Hepatocyte (in vitro differentiated cells): ENCODE data around the gene GPAT2. TPM values are rescaled to one million over a fixed set of nuclear protein-coding genes. Genes with fewer than 3 reads are reported as not detected.

Source experiments
- polyA plus RNA-seq: library from polyadenylated mRNA; unstranded; fragments of >200 nt; fragmentation: Nextera tagmentation; extraction: Ambion mirVana; gene quantifications from 2 replicates; pipeline ENCODE4 v1.2.1, GENCODE V29; 2016
- small RNA-seq: library from RNA; depleted of rRNA; stranded (forward); fragments of <200 nt; gene quantifications from one replicate; pipeline ENCODE3, GENCODE V24; 2014
- total RNA-seq: library from RNA; depleted of rRNA; stranded (reverse); fragments of >200 nt; gene quantifications from 2 replicates; pipeline ENCODE4 v1.2.3, GENCODE V29; 2014

Gene GPAT2
- total and polyA plus RNA-seq, 2 experiments from 2014 or later: 0.31 TPM; not detected in 1

Small RNA genes within 50 kb of the gene (small RNA-seq; reads per million reads assigned to genes)
- not detected for gene RN7SL210P

Other genes with a start within 250 kb of the GPAT2 start
- gene ANKRD36C, start 43.1 kb downstream of the GPAT2 start, total RNA-seq: 24.9 and 29.6 TPM in 2 replicates
- 16.8 and 23.4 TPM in 2 replicates for gene ANKRD36C, start 43.1 kb downstream of the GPAT2 start, polyA plus RNA-seq
- gene ADRA2B, start 81.7 kb upstream of the GPAT2 start, total RNA-seq: 0.56 and 0.87 TPM in 2 replicates
- 0.66 TPM in 1 of 2 replicates, not detected in the other for gene ADRA2B, start 81.7 kb upstream of the GPAT2 start, polyA plus RNA-seq
- not detected in 2 replicates for gene ASTL, start 103.6 kb upstream of the GPAT2 start, total RNA-seq
- not detected in 2 replicates for gene ASTL, start 103.6 kb upstream of the GPAT2 start, polyA plus RNA-seq
- gene DUSP2, start 110.5 kb upstream of the GPAT2 start, total RNA-seq: 7.2 and 11.3 TPM in 2 replicates
- 17.0 and 24.0 TPM in 2 replicates for gene DUSP2, start 110.5 kb upstream of the GPAT2 start, polyA plus RNA-seq
- gene STARD7, start 173.9 kb upstream of the GPAT2 start, total RNA-seq: 119 and 138 TPM in 2 replicates
- 92.8 and 101 TPM in 2 replicates for gene STARD7, start 173.9 kb upstream of the GPAT2 start, polyA plus RNA-seq
- 32.5 and 33.6 TPM in 2 replicates for gene TMEM127, start 231.1 kb upstream of the GPAT2 start, total RNA-seq
- 44.4 and 44.5 TPM in 2 replicates for gene TMEM127, start 231.1 kb upstream of the GPAT2 start, polyA plus RNA-seq
- 90.1 and 96.4 TPM in 2 replicates for gene CIAO1, start 231.3 kb upstream of the GPAT2 start, total RNA-seq
- gene CIAO1, start 231.3 kb upstream of the GPAT2 start, polyA plus RNA-seq: 66.9 and 71.2 TPM in 2 replicates